Measurements from ENCODE around the gene BRD3.
A peak's percentile ranks its signal among the peaks of the same experiment; 100 is the strongest.

The BRD3 gene

GRCh38 chr9:134065612-134066419, 2.0 kb downstream of the BRD3 start:
- DNase-seq (ENCODE audit: low read depth), result no peak
- H3K4me3 ChIP-seq (ENCODE audit: low read length), result peak overlapping the region; percentile 90
- no peak for TF ChIP-seq CTCF (conservative IDR thresholded peaks at IDR 0.05; ENCODE audit: low read depth, low read length)

- no peak for TF ChIP-seq CTCF (conservative IDR thresholded peaks at IDR 0.05; ENCODE audit: low read depth, low read length)
- no peak for DNase-seq (ENCODE audit: low read depth)
- no peak overlapping the region for H3K4me3 ChIP-seq (ENCODE audit: low read length)
Observed at GRCh38 chr9:134064711-134065110, 3.1 kb downstream of the BRD3 start.

GRCh38 chr9:134063571-134064450, 4.0 kb downstream of the BRD3 start:
- H3K4me3 ChIP-seq (ENCODE audit: low read length), result no peak overlapping the region
- no peak for TF ChIP-seq CTCF (conservative IDR thresholded peaks at IDR 0.05; ENCODE audit: low read depth, low read length)
- no peak for DNase-seq (ENCODE audit: low read depth)

GRCh38 chr9:134063088-134063570, 4.7 kb downstream of the BRD3 start:
- no peak for TF ChIP-seq CTCF (conservative IDR thresholded peaks at IDR 0.05; ENCODE audit: low read depth, low read length)
- DNase-seq (ENCODE audit: low read depth), result no peak
- no peak overlapping the region for H3K4me3 ChIP-seq (ENCODE audit: low read length)

- no peak for DNase-seq (ENCODE audit: low read depth)
- no peak for TF ChIP-seq CTCF (conservative IDR thresholded peaks at IDR 0.05; ENCODE audit: low read depth, low read length)
- no peak overlapping the region for H3K4me3 ChIP-seq (ENCODE audit: low read length)
Observed at GRCh38 chr9:134062461-134063087, 5.3 kb downstream of the BRD3 start.

GRCh38 chr9:134061688-134062371, 6.0 kb downstream of the BRD3 start:
- no peak for TF ChIP-seq CTCF (conservative IDR thresholded peaks at IDR 0.05; ENCODE audit: low read depth, low read length)
- no peak for DNase-seq (ENCODE audit: low read depth)
- no peak overlapping the region for H3K4me3 ChIP-seq (ENCODE audit: low read length)

All from retinal pigment epithelial cell (primary cell).